IMR-90 (cell line): ENCODE measurements around the gene CDC25B. TPM values are rescaled to one million over a fixed set of nuclear protein-coding genes. Genes with fewer than 3 reads are reported as not detected.

Experiments
- ATAC-seq: fragments of 200-7000 bp; cut with Tn5 transposase; 2 replicates; pipeline ENCODE4 v1.9.1; 2020; ENCODE audit warnings: low read depth, mild to moderate bottlenecking, moderate library complexity
- BruUV-seq: library from RNA; stranded (reverse); fragments of 400-500 nt; replicated peaks from 2 replicates; lab custom pipeline; 2021; lab: Mats Ljungman, UMichigan
- CTCF ChIA-PET: fragments of 300-600 bp; formaldehyde crosslinking; extraction: SDS; loops from one replicate; lab custom pipeline; 2021; ENCODE audit warnings: antibody characterized with exemption; lab: Yijun Ruan, JAX
- POLR2A ChIA-PET: fragments of 300-600 bp; sonication (Branson Sonifier 250); formaldehyde crosslinking; loops from one replicate; lab custom pipeline; 2022; ENCODE audit warnings: antibody characterized with exemption; ENCODE audit not compliant: unreplicated experiment; lab: Charles Lee
- DNase-seq: peaks from one replicate; pipeline ENCODE4 v3.0.0; 2013
- H2AFZ ChIP-seq: replicated peaks from 2 replicates; pipeline ENCODE3; 2013; ENCODE audit warnings: low read length, mild to moderate bottlenecking; ENCODE audit not compliant: poor library complexity
- H2AK5ac ChIP-seq: 2 replicates; pipeline ENCODE4 v1.6.1; 2013; ENCODE audit warnings: low read depth, low read length, inconsistent platforms
- H2AK9ac ChIP-seq: replicated peaks from 2 replicates; pipeline ENCODE3; 2013; ENCODE audit warnings: mild to moderate bottlenecking, low read depth, low read length, moderate library complexity; ENCODE audit not compliant: poor library complexity
- H2BK120ac ChIP-seq: 2 replicates; pipeline ENCODE4 v1.6.1; 2013; ENCODE audit warnings: low read depth, low read length, inconsistent platforms
- H2BK15ac ChIP-seq: 3 replicates; pipeline ENCODE4 v1.6.1; 2013; ENCODE audit warnings: low read depth, low read length, inconsistent platforms
- H2BK20ac ChIP-seq: 2 replicates; pipeline ENCODE4 v1.6.1; 2013; ENCODE audit warnings: low read depth, mild to moderate bottlenecking, inconsistent platforms, low read length, moderate library complexity
- H2BK5ac ChIP-seq: 2 replicates; pipeline ENCODE4 v1.6.1; 2013; ENCODE audit warnings: mild to moderate bottlenecking, low read depth, low read length, inconsistent platforms; ENCODE audit not compliant: poor library complexity, severe bottlenecking
- H3K14ac ChIP-seq: replicated peaks from 2 replicates; pipeline ENCODE4 v1.6.1; 2013; ENCODE audit warnings: low read depth, low read length, inconsistent platforms
- H3K18ac ChIP-seq: 2 replicates; pipeline ENCODE4 v1.6.1; 2013; ENCODE audit warnings: low read depth, low read length, control low read depth
- H3K23ac ChIP-seq: 2 replicates; pipeline ENCODE4 v1.6.1; 2013; ENCODE audit warnings: low read depth, low read length, inconsistent platforms
- H3K27ac ChIP-seq: 2 replicates; pipeline ENCODE4 v1.5.1; 2013; ENCODE audit warnings: mild to moderate bottlenecking, control low read depth, low read length; ENCODE audit not compliant: insufficient read depth
- H3K27me3 ChIP-seq: 2 replicates; pipeline ENCODE4 v1.6.1; 2013; ENCODE audit warnings: low read length; ENCODE audit not compliant: control insufficient read depth, insufficient read depth
- H3K36me3 ChIP-seq: 2 replicates; pipeline ENCODE4 v1.6.1; 2013; ENCODE audit warnings: low read length, mixed read lengths; ENCODE audit not compliant: control insufficient read depth, insufficient read depth
- H3K4ac ChIP-seq: 2 replicates; pipeline ENCODE4 v1.6.1; 2013; ENCODE audit warnings: low read depth, low read length, inconsistent platforms
- H3K4me1 ChIP-seq: 2 replicates; pipeline ENCODE4 v1.6.1; 2013; ENCODE audit warnings: low read length, mixed read lengths; ENCODE audit not compliant: control insufficient read depth, insufficient read depth
- H3K4me2 ChIP-seq: 2 replicates; pipeline ENCODE4 v1.6.1; 2013; ENCODE audit warnings: low read depth, mild to moderate bottlenecking, control low read depth, low read length, moderate library complexity
- H3K4me3 ChIP-seq: 2 replicates; pipeline ENCODE4 v1.5.1; 2013; ENCODE audit warnings: low read depth, mild to moderate bottlenecking, control low read depth, low read length, moderate library complexity; ENCODE audit not compliant: insufficient read depth
- H3K56ac ChIP-seq: 2 replicates; pipeline ENCODE4 v1.6.1; 2013; ENCODE audit warnings: low read length, inconsistent platforms; ENCODE audit not compliant: insufficient read depth; ENCODE audit errors: extremely low read depth
- H3K79me1 ChIP-seq, 2 experiments: 2 replicates each; pipeline ENCODE4 v1.6.1; 2013; ENCODE audit warnings: low read length in 2 of 2, inconsistent platforms in 1 of 2, low read depth in 1 of 2
- H3K9ac ChIP-seq: 2 replicates; pipeline ENCODE4 v1.6.1; 2013; ENCODE audit warnings: low read depth, low read length, control low read depth
- H3K9me1 ChIP-seq: 2 replicates; pipeline ENCODE4 v1.6.1; 2013; ENCODE audit warnings: low read length, inconsistent platforms; ENCODE audit not compliant: insufficient read depth
- H3K9me3 ChIP-seq: 2 replicates; pipeline ENCODE4 v1.6.1; 2013; ENCODE audit warnings: low read length; ENCODE audit not compliant: control insufficient read depth, insufficient read depth
- H4K20me1 ChIP-seq: 2 replicates; pipeline ENCODE4 v1.6.1; 2013; ENCODE audit warnings: low read length, inconsistent platforms; ENCODE audit not compliant: insufficient read depth
- H4K5ac ChIP-seq: 2 replicates; pipeline ENCODE4 v1.6.1; 2013; ENCODE audit warnings: mild to moderate bottlenecking, low read depth, low read length, control low read depth
- H4K8ac ChIP-seq, 2 experiments: 2 replicates each; pipeline ENCODE4 v1.6.1; 2013; ENCODE audit warnings: low read depth in 2 of 2, low read length in 2 of 2, control low read depth in 1 of 2, inconsistent platforms in 1 of 2
- H4K91ac ChIP-seq: 2 replicates; pipeline ENCODE4 v1.6.1; 2013; ENCODE audit warnings: low read depth, low read length, inconsistent platforms; ENCODE audit not compliant: insufficient read depth
- BHLHE40 ChIP-seq: fragments of 150-350 bp; IDR thresholded peaks from 2 replicates; pipeline ENCODE4 v1.6.1; 2016; ENCODE audit warnings: mild to moderate bottlenecking, low read depth, low read length
- CEBPB ChIP-seq: IDR thresholded peaks from 2 replicates; pipeline ENCODE4 v1.6.1; 2012; ENCODE audit warnings: low read depth, low read length, improper control_type of control experiment
- CHD1 ChIP-seq: IDR thresholded peaks from 2 replicates; pipeline ENCODE4 v1.6.1; 2012; ENCODE audit warnings: low read depth, low read length, improper control_type of control experiment
- CTCF ChIP-seq: conservative IDR thresholded peaks from 2 replicates; pipeline ENCODE4 v1.5.1; 2012; ENCODE audit warnings: mild to moderate bottlenecking, low read depth, low read length, improper control_type of control experiment
- ELK1 ChIP-seq: fragments of 150-350 bp; IDR thresholded peaks from 2 replicates; pipeline ENCODE4 v1.6.1; 2016; ENCODE audit warnings: low read depth, mild to moderate bottlenecking, low read length, moderate library complexity, borderline replicate concordance
- MAFK ChIP-seq: IDR thresholded peaks from 2 replicates; pipeline ENCODE4 v1.6.1; 2012; ENCODE audit warnings: low read depth, low read length, improper control_type of control experiment
- MAZ ChIP-seq: IDR thresholded peaks from 2 replicates; pipeline ENCODE4 v1.6.1; 2012; ENCODE audit warnings: low read depth, mild to moderate bottlenecking, low read length, improper control_type of control experiment, moderate library complexity, borderline replicate concordance
- MXI1 ChIP-seq: IDR thresholded peaks from 2 replicates; pipeline ENCODE4 v1.6.1; 2012; ENCODE audit warnings: low read depth, mild to moderate bottlenecking, low read length, moderate library complexity, borderline replicate concordance
- NFE2L2 ChIP-seq: fragments of 150-350 bp; IDR thresholded peaks from 2 replicates; pipeline ENCODE4 v1.6.1; 2016; ENCODE audit warnings: low read depth, mild to moderate bottlenecking, low read length
- POLR2A ChIP-seq: IDR thresholded peaks from 2 replicates; pipeline ENCODE4 v1.6.1; 2012; ENCODE audit warnings: mild to moderate bottlenecking, low read depth, low read length
- RAD21 ChIP-seq: IDR thresholded peaks from 2 replicates; pipeline ENCODE4 v1.6.1; 2012; ENCODE audit warnings: low read length, improper control_type of control experiment
- RCOR1 ChIP-seq: IDR thresholded peaks from 2 replicates; pipeline ENCODE4 v1.6.1; 2012; ENCODE audit warnings: mild to moderate bottlenecking, low read length, improper control_type of control experiment; ENCODE audit not compliant: insufficient replicate concordance
- RFX5 ChIP-seq: IDR thresholded peaks from 2 replicates; pipeline ENCODE4 v1.8.0; 2012; ENCODE audit warnings: low read depth, mild to moderate bottlenecking, low read length, moderate library complexity
- SMC3 ChIP-seq: fragments of 150-350 bp; IDR thresholded peaks from 2 replicates; pipeline ENCODE4 v1.6.1; 2016; ENCODE audit warnings: low read depth, mild to moderate bottlenecking, antibody characterized with exemption, low read length, moderate library complexity
- USF2 ChIP-seq: fragments of 150-350 bp; IDR thresholded peaks from 2 replicates; pipeline ENCODE4 v1.6.1; 2017; ENCODE audit warnings: mild to moderate bottlenecking, antibody characterized with exemption, low read length, low read depth
- WGBS, 2 experiments: methylation state at CpG; one replicate each; pipeline versions ENCODE4 v1.1.5 to v1.1.7; 2013; ENCODE audit warnings: missing lambda C conversion rate in 2 of 2; ENCODE audit not compliant: insufficient read length in 1 of 2; ENCODE audit errors: extremely low coverage in 2 of 2; 5-methylcytosine and 5-hydroxymethylcytosine counted together
- dilution Hi-C: fragments of 300-500 bp; cut with HindIII; formaldehyde crosslinking; loops from one replicate; pipeline ENCODE4 v1.14.3; 2018; ENCODE audit warnings: low sequenced_read_pairs; ENCODE audit not compliant: unreplicated experiment
- in situ Hi-C: fragments of 300-500 bp; cut with MboI; formaldehyde crosslinking; loops from 3 replicates; pipeline ENCODE4 v1.14.3; 2019; ENCODE audit warnings: low sequenced_read_pairs, inconsistent platforms, mixed read lengths
- intact Hi-C: fragments of 100-400 bp; cut with micrococcal nuclease; formaldehyde crosslinking; loops from 2 replicates; pipeline ENCODE4 v1.10.0; 2022
- polyA plus RNA-seq, 3 experiments: library from polyadenylated mRNA; depleted of rRNA; stranded (reverse); fragments of >200 nt; gene quantifications; 2 replicates each; pipeline ENCODE4 v1.2.3, GENCODE V29; 2012; ENCODE audit warnings: low replicate concordance in 1 of 3
- total RNA-seq: library from RNA; depleted of rRNA; stranded (reverse); fragments of >200 nt; gene quantifications from 2 replicates; pipeline ENCODE4 v1.2.3, GENCODE V29; 2012

CDC25B gene
- total and polyA plus RNA-seq, 2 of the 4 experiments (the other 2 are of a cell fraction) = 14.5 to 50.5 TPM

- 71% methylated on average over 1 of the region's 3 CpGs; no CpG with 5 or more reads in 1 of the 2 experiments for WGBS, 2 experiments
- no peak overlapping the region for H2AFZ ChIP-seq
- no peak overlapping the region for H3K18ac ChIP-seq
- H2BK5ac ChIP-seq = no peak overlapping the region
- H2AK5ac ChIP-seq = no peak overlapping the region
- no peaks in the 10 kb centered on the region; the same call in 1 of the 2 replicates for H3K36me3 ChIP-seq
- no peaks in the 10 kb centered on the region; the same call in 1 of the 2 replicates for H4K20me1 ChIP-seq
- no peak overlapping the region for H3K14ac ChIP-seq
- H2BK20ac ChIP-seq = no peak overlapping the region
- no peaks in the 10 kb centered on the region; the same call in 1 of the 2 replicates for H3K9me1 ChIP-seq
- H3K23ac ChIP-seq = no peak overlapping the region
- no peak overlapping the region for H4K8ac ChIP-seq
- H3K27ac ChIP-seq = no peak overlapping the region
- no peak overlapping the region for H2BK120ac ChIP-seq
- no peaks in the 10 kb centered on the region for H3K27me3 ChIP-seq
- no peak for DNase-seq
- H3K79me1 ChIP-seq = peaks cover 16 to 42% of the 10 kb centered on the region in 2 experiments
- no peak overlapping the region for H3K4me3 ChIP-seq
- ChIA-PET POLR2A (no interaction called here), CTCF (no interaction called here)
- no peak overlapping the region for H2AK9ac ChIP-seq
- no peak overlapping the region for H2BK15ac ChIP-seq
- in situ Hi-C loops (no loop called here), intact Hi-C loops (loop anchor here (5.0 kb wide), 1 partner anchor 88 kb away; no protein-coding TSS in a partner anchor), dilution Hi-C loops (no loop called here)
- no peak overlapping the region for H4K91ac ChIP-seq
- no TSS peak for BruUV-seq
- H3K56ac ChIP-seq = no peak overlapping the region
- H3K9me3 ChIP-seq = no peaks in the 10 kb centered on the region
- ATAC-seq = no peak
- H4K5ac ChIP-seq = no peak overlapping the region
- no peak overlapping the region for H3K9ac ChIP-seq
- H3K4ac ChIP-seq = no peak overlapping the region
- H3K4me2 ChIP-seq = no peak overlapping the region
- peaks cover 11% of the 10 kb centered on the region for H3K4me1 ChIP-seq
- TF ChIP-seq USF2 = no peak
- no peak for TF ChIP-seq CEBPB
- no peak for TF ChIP-seq SMC3
- TF ChIP-seq CTCF = no peak
- TF ChIP-seq POLR2A = no peak
- no peak for TF ChIP-seq ELK1
- no peak for TF ChIP-seq MAZ
- TF ChIP-seq RAD21 = no peak
- TF ChIP-seq BHLHE40 = no peak
- no peak for TF ChIP-seq RFX5
- no peak for TF ChIP-seq CHD1
- TF ChIP-seq RCOR1 = no peak
- TF ChIP-seq MAFK = no peak
- no peak for TF ChIP-seq MXI1
- TF ChIP-seq NFE2L2 = no peak
Observed at GRCh38 chr20:3765171-3765882, 30.8 kb upstream of the CDC25B start.
